Prostate gland (tissue), 2 donors: ENCODE results near the gene MYO18B. TPM values are rescaled to one million over a fixed set of nuclear protein-coding genes. Genes with fewer than 3 reads are reported as not detected.

Experiments
- DNase-seq: peaks from one replicate; pipeline ENCODE4 v3.0.0-alpha.2; 2019; ENCODE audit warnings: low spot score
- H3K27ac ChIP-seq, 2 donors: fragments of 200-600 bp; sonication (generic); 2 replicates each; pipeline ENCODE4 v1.5.1; 2017 to 2019
- H3K27me3 ChIP-seq: fragments of 200-600 bp; sonication (generic); replicated peaks from 2 replicates; pipeline ENCODE4 v1.5.1; 2019; ENCODE audit not compliant: insufficient read depth
- H3K36me3 ChIP-seq, 2 donors: fragments of 200-600 bp; sonication (generic); 1 replicate in 1 of 2; 2 replicates in 1 of 2; pipeline versions ENCODE4 v1.5.1 to v1.8.1; 2017 to 2019
- H3K4me1 ChIP-seq: fragments of 200-600 bp; sonication (generic); replicated peaks from 2 replicates; pipeline ENCODE4 v1.5.1; 2019
- H3K4me3 ChIP-seq, 2 donors: fragments of 200-600 bp; sonication (generic); 2 replicates each; pipeline ENCODE4 v1.5.1; 2017 to 2019
- H3K9me3 ChIP-seq: fragments of 200-600 bp; sonication (generic); 2 replicates; pipeline ENCODE4 v1.5.1; 2017
- POLR2A ChIP-seq: fragments of 450-650 bp; IDR thresholded peaks from one replicate; pipeline ENCODE4 v1.6.1; 2016; ENCODE audit warnings: antibody characterized with exemption, mild to moderate bottlenecking
- POLR2AphosphoS5 ChIP-seq: sonication (generic); formaldehyde crosslinking; IDR thresholded peaks from one replicate; pipeline ENCODE4 v1.6.1; 2017; ENCODE audit warnings: antibody characterized with exemption
- WGBS: methylation state at CpG from one replicate; pipeline ENCODE4 v1.1.5; 2018; 5-methylcytosine and 5-hydroxymethylcytosine counted together
- intact Hi-C: fragments of 100-400 bp; cut with DNase I; formaldehyde crosslinking; loops from one replicate; pipeline ENCODE4 v1.14.2; 2022
- total RNA-seq, 2 donors: library from RNA; depleted of rRNA; stranded (reverse); fragments of >200 nt; gene quantifications; one replicate each; pipeline ENCODE4 v1.1.0, GENCODE V29; 2016
- TF ChIP-seq, protein P1 (sequence below), 4 experiments: fragments of 200-600 bp in 2 of 4; fragments of 450-650 bp in 2 of 4; sonication (generic) in 2 of 4; IDR thresholded peaks; 1 replicate in 3 of 4; 2 replicates in 1 of 4; pipeline ENCODE4 v1.5.1; 2016 to 2019; ENCODE audit warnings: antibody characterized with exemption in 4 of 4, mild to moderate bottlenecking in 2 of 4, moderate library complexity in 2 of 4

MYO18B gene
- total RNA-seq, 2 donors from 2014 or later: 3.1 to 7.1 TPM

DNA sequence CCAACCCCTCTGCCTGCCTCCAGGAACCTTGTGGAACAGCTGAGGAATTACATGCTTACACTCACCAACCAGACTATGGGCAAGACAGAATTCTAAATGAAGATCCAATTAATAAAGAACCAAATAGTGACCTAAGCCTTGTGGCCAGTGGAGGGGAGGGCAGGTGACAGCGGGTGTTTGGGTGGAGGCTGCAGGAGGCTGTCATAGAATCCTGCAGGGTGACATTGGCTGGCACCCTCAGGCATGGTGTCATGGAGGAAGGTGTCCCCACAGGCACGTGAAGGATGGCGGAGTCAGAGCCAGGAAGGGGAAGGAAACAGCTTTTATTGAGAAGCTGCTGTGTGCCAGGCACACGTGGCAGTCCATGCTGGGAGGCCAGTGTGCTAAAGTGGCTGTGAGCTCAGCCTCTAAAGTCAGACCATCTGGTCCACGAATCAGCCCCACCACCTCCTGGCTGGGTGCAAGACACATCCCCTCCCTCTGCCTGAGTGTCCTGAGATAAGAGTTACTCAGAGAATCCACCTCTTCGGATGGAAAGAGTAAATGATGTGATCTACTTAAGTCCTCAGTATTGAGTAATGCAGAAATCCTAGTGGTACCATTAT lies 8.7 kb downstream of the MYO18B start:
- no peak overlapping the region for H3K4me3 ChIP-seq
- no peak for TF ChIP-seq POLR2A
- TF ChIP-seq, protein P1, sequence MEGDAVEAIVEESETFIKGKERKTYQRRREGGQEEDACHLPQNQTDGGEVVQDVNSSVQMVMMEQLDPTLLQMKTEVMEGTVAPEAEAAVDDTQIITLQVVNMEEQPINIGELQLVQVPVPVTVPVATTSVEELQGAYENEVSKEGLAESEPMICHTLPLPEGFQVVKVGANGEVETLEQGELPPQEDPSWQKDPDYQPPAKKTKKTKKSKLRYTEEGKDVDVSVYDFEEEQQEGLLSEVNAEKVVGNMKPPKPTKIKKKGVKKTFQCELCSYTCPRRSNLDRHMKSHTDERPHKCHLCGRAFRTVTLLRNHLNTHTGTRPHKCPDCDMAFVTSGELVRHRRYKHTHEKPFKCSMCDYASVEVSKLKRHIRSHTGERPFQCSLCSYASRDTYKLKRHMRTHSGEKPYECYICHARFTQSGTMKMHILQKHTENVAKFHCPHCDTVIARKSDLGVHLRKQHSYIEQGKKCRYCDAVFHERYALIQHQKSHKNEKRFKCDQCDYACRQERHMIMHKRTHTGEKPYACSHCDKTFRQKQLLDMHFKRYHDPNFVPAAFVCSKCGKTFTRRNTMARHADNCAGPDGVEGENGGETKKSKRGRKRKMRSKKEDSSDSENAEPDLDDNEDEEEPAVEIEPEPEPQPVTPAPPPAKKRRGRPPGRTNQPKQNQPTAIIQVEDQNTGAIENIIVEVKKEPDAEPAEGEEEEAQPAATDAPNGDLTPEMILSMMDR (IDR thresholded peaks at IDR 0.05): no peak
- TF ChIP-seq POLR2AphosphoS5: no peak
- H3K27ac ChIP-seq: no peak overlapping the region
- H3K27me3 ChIP-seq: no peaks in the 10 kb centered on the region
- 55% methylated on average over 6 of the region's 6 CpGs for WGBS
- DNase-seq: no peak
- no peaks in the 10 kb centered on the region for H3K4me1 ChIP-seq
- intact Hi-C loops: no loop called here
- H3K36me3 ChIP-seq: no peaks in the 10 kb centered on the region
- no peaks in the 10 kb centered on the region for H3K9me3 ChIP-seq

DNA sequence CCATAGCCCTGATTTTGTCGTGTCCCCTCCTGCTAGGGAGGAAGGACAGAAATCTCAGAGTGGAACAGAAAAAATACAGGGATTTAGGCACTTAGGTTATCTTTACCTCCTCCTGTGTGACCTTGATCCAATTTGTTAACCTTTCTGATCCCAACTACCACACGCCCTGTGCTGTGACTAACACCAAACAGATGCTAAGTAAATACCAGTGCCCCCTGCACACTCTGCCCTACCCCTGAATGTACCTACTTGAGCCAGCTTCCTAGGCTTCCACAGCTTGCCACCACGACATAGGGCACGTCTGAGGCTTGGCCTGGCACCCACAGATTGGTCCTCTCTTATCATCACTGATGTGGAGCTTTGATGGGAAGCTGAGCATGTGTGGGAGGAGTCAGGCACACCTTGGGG lies 9.2 kb downstream of the MYO18B start:
- WGBS: 78% methylated on average over 4 of the region's 4 CpGs
- TF ChIP-seq POLR2A (no peak), POLR2AphosphoS5 (no peak)
- TF ChIP-seq, protein P1 (IDR thresholded peaks at IDR 0.05): no peak
- H3K4me3 ChIP-seq: no peak overlapping the region
- intact Hi-C loops: no loop called here
- H3K27ac ChIP-seq: no peak overlapping the region
- no peak for DNase-seq
- H3K27me3 ChIP-seq: no peaks in the 10 kb centered on the region
- no peaks in the 10 kb centered on the region for H3K36me3 ChIP-seq
- no peaks in the 10 kb centered on the region for H3K4me1 ChIP-seq
- no peaks in the 10 kb centered on the region for H3K9me3 ChIP-seq

DNA sequence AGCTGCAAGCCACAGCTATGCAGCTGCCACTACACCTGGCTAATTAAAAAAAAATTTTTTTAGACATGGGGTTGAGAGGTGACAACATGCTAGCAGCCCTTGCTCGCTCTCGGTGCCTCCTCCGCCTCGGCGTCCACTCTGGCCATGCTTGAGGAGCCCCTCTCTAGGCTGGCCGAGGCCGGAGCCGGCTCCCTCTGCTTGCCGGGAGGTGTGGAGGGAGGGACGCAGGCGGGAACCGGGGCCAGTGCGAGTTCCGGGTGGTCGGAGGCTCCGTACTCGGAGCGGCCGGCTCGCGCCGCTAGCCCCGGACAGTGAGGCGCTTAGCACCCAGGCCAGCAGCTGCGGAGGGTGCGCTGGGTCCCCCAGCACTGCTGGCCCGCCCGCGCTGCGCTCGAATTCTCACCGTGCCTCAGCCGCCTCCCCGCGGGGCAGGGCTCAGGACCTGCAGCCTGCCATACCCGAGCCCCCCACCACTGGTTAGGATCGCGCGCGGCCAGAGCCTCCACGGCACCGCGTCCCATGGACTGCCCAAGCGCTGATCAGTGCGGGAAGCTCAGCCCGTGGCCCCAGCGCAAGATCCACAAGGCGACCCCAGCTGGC lies 10.7 kb downstream of the MYO18B start:
- 92% methylated on average over 46 of the region's 48 CpGs for WGBS
- H3K27me3 ChIP-seq: no peaks in the 10 kb centered on the region
- no peaks in the 10 kb centered on the region for H3K9me3 ChIP-seq
- DNase-seq: no peak
- no peaks in the 10 kb centered on the region for H3K36me3 ChIP-seq
- H3K27ac ChIP-seq: no peak overlapping the region
- H3K4me1 ChIP-seq: no peaks in the 10 kb centered on the region
- TF ChIP-seq, protein P1 (IDR thresholded peaks at IDR 0.05): no peak
- TF ChIP-seq POLR2AphosphoS5 (no peak), POLR2A (no peak)
- no peak overlapping the region for H3K4me3 ChIP-seq
- intact Hi-C loops: no loop called here

DNA sequence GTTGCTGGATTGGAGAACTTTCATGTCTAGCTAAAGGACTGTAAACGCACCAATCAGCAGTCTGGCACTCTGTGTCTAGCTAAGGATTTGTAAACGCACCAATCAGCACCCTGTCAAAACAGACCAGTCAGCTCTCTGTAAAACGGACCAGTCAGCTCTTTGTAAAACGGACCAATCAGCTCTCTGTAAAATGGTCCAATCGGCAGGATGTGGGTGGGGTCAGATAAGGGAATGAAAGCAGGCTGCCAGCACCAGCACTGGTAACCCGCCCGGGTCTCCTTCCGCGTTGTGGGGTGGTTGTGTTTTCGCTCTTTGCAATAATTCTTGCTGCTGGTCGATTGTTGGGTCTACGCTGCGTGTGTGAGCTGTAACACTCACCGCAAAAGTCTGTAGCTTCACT lies 11.3 kb downstream of the MYO18B start:
- DNase-seq: no peak
- 96% methylated on average over 14 of the region's 14 CpGs for WGBS
- no peak overlapping the region for H3K4me3 ChIP-seq
- no peaks in the 10 kb centered on the region for H3K9me3 ChIP-seq
- TF ChIP-seq, protein P1 (IDR thresholded peaks at IDR 0.05): no peak
- TF ChIP-seq POLR2AphosphoS5: no peak
- TF ChIP-seq POLR2A: no peak
- intact Hi-C loops: no loop called here
- no peaks in the 10 kb centered on the region for H3K4me1 ChIP-seq
- no peaks in the 10 kb centered on the region for H3K36me3 ChIP-seq
- H3K27me3 ChIP-seq: no peaks in the 10 kb centered on the region
- H3K27ac ChIP-seq: no peak overlapping the region
